Heart left ventricle (tissue), 13 donors: Measurements from ENCODE around the gene SYCP3.

Experiments used
- POLR2A ChIP-seq, 2 donors: fragments of 450-650 bp; IDR thresholded peaks; one replicate each; pipeline ENCODE4 v1.6.1; 2017; ENCODE audit warnings: antibody characterized with exemption in 2 of 2, mild to moderate bottlenecking in 2 of 2, moderate library complexity in 2 of 2
- TF ChIP-seq, protein P1 (sequence below), 12 donors: fragments of 200-600 bp; sonication (generic) in 4 of 12; IDR thresholded peaks; one replicate each; pipeline versions ENCODE4 v1.5.0 to v1.8.0; 2018 to 2022; ENCODE audit warnings: antibody characterized with exemption in 12 of 12, mild to moderate bottlenecking in 5 of 12
- donor health status: ischemic (EF 13 %, LVEDD 7.1; RV severe dilation, severe dysfunction).
- donor health status: DM: no; HTN: yes; CAD: no.
- donor health status: DM: no; HTN: no; CAD: no.
- donor health status: ischemic (EF 25% LVEDD 6.9; RV normal size, moderate dysfunction).
- donor health status: ischemic (EF 25% LVEDD 5.7; RV mildly dilated, moderate dysfunction).
- donor health status: ischemic (EF 35%, LVEDD 5.7; RV mildly dilated, moderate dysfunction).
- donor health status: nonischemic (EF 11% LVEDD 7.7; RV severe dilation, severe dysfunction).
- donor health status: DM: yes; HTN: yes; CAD: no.
- donor health status: PGD.
- donor health status: ischemic (EF 29% LVEDD 5.4; RV normal size, mild dysfunction).
- donor health status: nonischemic (EF 23%, LVEDD 6.1; RV moderate dilation, normal function).

GRCh38 chr12:101783150-101783549 is 43.9 kb upstream of the SYCP3 start:
- TF ChIP-seq, protein P1, sequence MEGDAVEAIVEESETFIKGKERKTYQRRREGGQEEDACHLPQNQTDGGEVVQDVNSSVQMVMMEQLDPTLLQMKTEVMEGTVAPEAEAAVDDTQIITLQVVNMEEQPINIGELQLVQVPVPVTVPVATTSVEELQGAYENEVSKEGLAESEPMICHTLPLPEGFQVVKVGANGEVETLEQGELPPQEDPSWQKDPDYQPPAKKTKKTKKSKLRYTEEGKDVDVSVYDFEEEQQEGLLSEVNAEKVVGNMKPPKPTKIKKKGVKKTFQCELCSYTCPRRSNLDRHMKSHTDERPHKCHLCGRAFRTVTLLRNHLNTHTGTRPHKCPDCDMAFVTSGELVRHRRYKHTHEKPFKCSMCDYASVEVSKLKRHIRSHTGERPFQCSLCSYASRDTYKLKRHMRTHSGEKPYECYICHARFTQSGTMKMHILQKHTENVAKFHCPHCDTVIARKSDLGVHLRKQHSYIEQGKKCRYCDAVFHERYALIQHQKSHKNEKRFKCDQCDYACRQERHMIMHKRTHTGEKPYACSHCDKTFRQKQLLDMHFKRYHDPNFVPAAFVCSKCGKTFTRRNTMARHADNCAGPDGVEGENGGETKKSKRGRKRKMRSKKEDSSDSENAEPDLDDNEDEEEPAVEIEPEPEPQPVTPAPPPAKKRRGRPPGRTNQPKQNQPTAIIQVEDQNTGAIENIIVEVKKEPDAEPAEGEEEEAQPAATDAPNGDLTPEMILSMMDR (IDR thresholded peaks at IDR 0.05), result no peak
- no peak for TF ChIP-seq POLR2A (IDR thresholded peaks at IDR 0.05)
